Stomach (tissue), 4 donors: ENCODE data around the gene RRH.

Source experiments
- CTCF ChIP-seq, 7 experiments: fragments of 450-650 bp in 4 of 7; fragments of 200-600 bp in 3 of 7; sonication (generic) in 3 of 7; IDR thresholded peaks; one replicate each; pipeline ENCODE4 v1.5.1; 2016 to 2019; ENCODE audit warnings: antibody characterized with exemption in 7 of 7, control low read depth in 2 of 7, mild to moderate bottlenecking in 1 of 7
- EP300 ChIP-seq: sonication (generic); formaldehyde crosslinking; IDR thresholded peaks from one replicate; pipeline ENCODE4 v1.6.1; 2017; ENCODE audit warnings: antibody characterized with exemption
- POLR2A ChIP-seq, 4 donors: fragments of 450-650 bp; IDR thresholded peaks; one replicate each; pipeline ENCODE4 v1.6.1; 2016; ENCODE audit warnings: antibody characterized with exemption in 4 of 4, control low read depth in 2 of 4, mild to moderate bottlenecking in 1 of 4, moderate library complexity in 1 of 4
- POLR2AphosphoS5 ChIP-seq, 3 donors: sonication (generic); formaldehyde crosslinking; IDR thresholded peaks; one replicate each; pipeline ENCODE4 v1.6.1; 2016; ENCODE audit warnings: antibody characterized with exemption in 3 of 3

GRCh38 chr4:109875106-109875505 lies 47.3 kb downstream of the RRH start:
- TF ChIP-seq CTCF (IDR thresholded peaks at IDR 0.05) (no peak), POLR2A (IDR thresholded peaks at IDR 0.05) (no peak), EP300 (no peak), POLR2AphosphoS5 (IDR thresholded peaks at IDR 0.05) (no peak)
